GM18520 (cell line): ENCODE data around the gene BIRC2.
"Not testable (repeated sequence)": the region's sequence is repeated elsewhere in the genome, so short reads cannot be mapped to it uniquely, and the experiment has no call there.

Source experiments
- ATAC-seq: cut with Tn5 transposase; IDR thresholded peaks from one replicate; pipeline ENCODE4 v1.9.1; 2021; ENCODE audit not compliant: unreplicated experiment

The BIRC2 gene

GRCh38 chr11:102346748-102347461, at the start of gene BIRC2:
BIRC2 (plus strand) TSS chr11:102347214; CDS start chr11:102349855, 2,641 bp downstream.
- peak; percentile 79 for ATAC-seq

GRCh38 chr11:102300837-102301236, 46.2 kb upstream of the BIRC2 start:
- ATAC-seq = not testable (repeated sequence)

GRCh38 chr11:102302241-102302640, 44.8 kb upstream of the BIRC2 start:
- ATAC-seq = no peak

- no peak for ATAC-seq
Measured at GRCh38 chr11:102304686-102305085, 42.3 kb upstream of the BIRC2 start.

- no peak for ATAC-seq
Measured at GRCh38 chr11:102305352-102306047, 41.5 kb upstream of the BIRC2 start.

GRCh38 chr11:102306048-102306597, 40.9 kb upstream of the BIRC2 start:
- ATAC-seq = no peak

GRCh38 chr11:102306817-102307726, 39.9 kb upstream of the BIRC2 start:
- no peak for ATAC-seq

- no peak for ATAC-seq
Measured at GRCh38 chr11:102307727-102308038, 39.3 kb upstream of the BIRC2 start.

- no peak for ATAC-seq
Measured at GRCh38 chr11:102309621-102310541, 37.1 kb upstream of the BIRC2 start.

GRCh38 chr11:102312667-102313066, 34.3 kb upstream of the BIRC2 start:
- no peak for ATAC-seq

GRCh38 chr11:102313238-102313940, 33.6 kb upstream of the BIRC2 start:
- ATAC-seq = no peak

GRCh38 chr11:102314784-102315183, 32.2 kb upstream of the BIRC2 start:
- ATAC-seq = no peak

- no peak for ATAC-seq
Measured at GRCh38 chr11:102316346-102316904, 30.6 kb upstream of the BIRC2 start.

GRCh38 chr11:102317099-102317767, 29.8 kb upstream of the BIRC2 start, which contains the start of gene BIRC3:
BIRC3 (plus strand) TSS chr11:102317484; CDS start chr11:102324510, 7,026 bp downstream.
- ATAC-seq = peak; percentile 87

- no peak for ATAC-seq
Measured at GRCh38 chr11:102317768-102318103, 29.3 kb upstream of the BIRC2 start.

- no peak for ATAC-seq
Measured at GRCh38 chr11:102318469-102318868, 28.5 kb upstream of the BIRC2 start.

- no peak for ATAC-seq
Measured at GRCh38 chr11:102319544-102319943, 27.5 kb upstream of the BIRC2 start.

- no peak for ATAC-seq
Measured at GRCh38 chr11:102320188-102320587, 26.8 kb upstream of the BIRC2 start.

GRCh38 chr11:102320679-102321078, 26.3 kb upstream of the BIRC2 start:
- ATAC-seq = no peak
